ENCODE results near the gene PHLDB2. TPM values are rescaled to one million over a fixed set of nuclear protein-coding genes. Genes with fewer than 3 reads are reported as not detected.

The PHLDB2 gene
- total and polyA plus RNA-seq, 2 of the 4 experiments (the other 2 are of a cell fraction) = 10.6 to 28.7 TPM

- Histone ChIP-seq H2BK5ac (ENCODE audit: low read depth, low read length, poor library complexity, severe bottlenecking) (no peak overlapping the region), H3K79me1 (ENCODE audit: low read depth in 1 of 2, low read length in 2 of 2) (no peaks in the 10 kb centered on the region), H3K23ac (ENCODE audit: low read depth, low read length) (no peak overlapping the region), H3K56ac (ENCODE audit: extremely low read depth, insufficient read depth, low read length) (no peak overlapping the region), H3K4me2 (ENCODE audit: low read depth, low read length) (no peak overlapping the region), H2BK15ac (ENCODE audit: low read depth, low read length) (no peak overlapping the region), H2AFZ (replicated peaks; ENCODE audit: low read length, poor library complexity) (no peak overlapping the region), H3K36me3 (ENCODE audit: control insufficient read depth, insufficient read depth, low read length) (no peaks in the 10 kb centered on the region), H3K4me3 (ENCODE audit: insufficient read depth, low read depth, low read length) (no peak overlapping the region), H3K14ac (replicated peaks; ENCODE audit: low read depth, low read length) (no peak overlapping the region), H3K4ac (ENCODE audit: low read depth, low read length) (no peak overlapping the region), H2AK9ac (replicated peaks; ENCODE audit: low read depth, low read length, poor library complexity) (no peak overlapping the region), H3K18ac (ENCODE audit: low read depth, low read length) (no peak overlapping the region), H4K20me1 (ENCODE audit: insufficient read depth, low read length) (no peaks in the 10 kb centered on the region), H4K8ac (ENCODE audit: low read depth in 2 of 2, low read length in 2 of 2) (no peak overlapping the region), H2BK120ac (ENCODE audit: low read depth, low read length) (no peak overlapping the region), H4K5ac (ENCODE audit: low read depth, low read length) (no peak overlapping the region), H2BK20ac (ENCODE audit: low read depth, low read length) (no peak overlapping the region), H3K27me3 (ENCODE audit: control insufficient read depth, insufficient read depth, low read length) (no peaks in the 10 kb centered on the region), H2AK5ac (ENCODE audit: low read depth, low read length) (no peak overlapping the region), H3K9me1 (ENCODE audit: insufficient read depth, low read length) (peaks cover 6% of the 10 kb centered on the region), H3K9me3 (ENCODE audit: control insufficient read depth, insufficient read depth, low read length) (no peaks in the 10 kb centered on the region), H4K91ac (ENCODE audit: insufficient read depth, low read depth, low read length) (no peak overlapping the region), H3K9ac (ENCODE audit: low read depth, low read length) (no peak overlapping the region), H3K4me1 (ENCODE audit: control insufficient read depth, insufficient read depth, low read length) (peaks cover 7% of the 10 kb centered on the region), H3K27ac (ENCODE audit: insufficient read depth, low read length) (no peak overlapping the region)
- in situ Hi-C loops (cut with MboI; ENCODE audit: low sequenced_read_pairs) (no loop called here), intact Hi-C loops (cut with micrococcal nuclease) (loop anchor here (5.0 kb wide), 1 partner anchor 34 kb away; no protein-coding TSS in a partner anchor), dilution Hi-C loops (cut with HindIII; ENCODE audit: low sequenced_read_pairs, unreplicated experiment) (no loop called here)
- ChIA-PET POLR2A (ENCODE audit: unreplicated experiment) (no interaction called here), CTCF (interaction anchor here (1.6 kb wide), 1 partner anchor 45 kb away, joined by 4 read pairs; no protein-coding TSS in a partner anchor)
- TF ChIP-seq BHLHE40 (IDR thresholded peaks at IDR 0.05; ENCODE audit: low read depth, low read length) (no peak), RFX5 (IDR thresholded peaks at IDR 0.05; ENCODE audit: low read depth, low read length) (no peak), POLR2A (IDR thresholded peaks at IDR 0.05; ENCODE audit: low read depth, low read length) (no peak), MAZ (IDR thresholded peaks at IDR 0.05; ENCODE audit: borderline replicate concordance, low read depth, low read length) (no peak), MXI1 (IDR thresholded peaks at IDR 0.05; ENCODE audit: borderline replicate concordance, low read depth, low read length) (no peak), FOS (IDR thresholded peaks at IDR 0.05; ENCODE audit: low read depth, low read length) (no peak), NFE2L2 (IDR thresholded peaks at IDR 0.05; ENCODE audit: low read depth, low read length) (no peak)
- TF ChIP-seq, protein P1, sequence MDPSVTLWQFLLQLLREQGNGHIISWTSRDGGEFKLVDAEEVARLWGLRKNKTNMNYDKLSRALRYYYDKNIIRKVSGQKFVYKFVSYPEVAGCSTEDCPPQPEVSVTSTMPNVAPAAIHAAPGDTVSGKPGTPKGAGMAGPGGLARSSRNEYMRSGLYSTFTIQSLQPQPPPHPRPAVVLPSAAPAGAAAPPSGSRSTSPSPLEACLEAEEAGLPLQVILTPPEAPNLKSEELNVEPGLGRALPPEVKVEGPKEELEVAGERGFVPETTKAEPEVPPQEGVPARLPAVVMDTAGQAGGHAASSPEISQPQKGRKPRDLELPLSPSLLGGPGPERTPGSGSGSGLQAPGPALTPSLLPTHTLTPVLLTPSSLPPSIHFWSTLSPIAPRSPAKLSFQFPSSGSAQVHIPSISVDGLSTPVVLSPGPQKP (IDR thresholded peaks at IDR 0.05; ENCODE audit: borderline replicate concordance, low read depth, low read length) = no peak
- ATAC-seq (ENCODE audit: low read depth) (no peak), DNase-seq (no peak)
- WGBS, 2 experiments (ENCODE audit: extremely low coverage in 2 of 2, insufficient read length in 1 of 2) = no CpG with 5 or more reads among the region's 1 CpG
- no TSS peak for BruUV-seq (replicated peaks)
Measured at GRCh38 chr3:111813441-111813840, 45.6 kb upstream of the PHLDB2 start.

All from IMR-90 (cell line).